OCI-M1 (cell line): ENCODE data around the gene MAPKAP1.

ENCODE experiments used
- DNase-seq: peaks from one replicate; lab custom pipeline; 2025; lab: John Stamatoyannopoulos, UW

The MAPKAP1 gene

DNA sequence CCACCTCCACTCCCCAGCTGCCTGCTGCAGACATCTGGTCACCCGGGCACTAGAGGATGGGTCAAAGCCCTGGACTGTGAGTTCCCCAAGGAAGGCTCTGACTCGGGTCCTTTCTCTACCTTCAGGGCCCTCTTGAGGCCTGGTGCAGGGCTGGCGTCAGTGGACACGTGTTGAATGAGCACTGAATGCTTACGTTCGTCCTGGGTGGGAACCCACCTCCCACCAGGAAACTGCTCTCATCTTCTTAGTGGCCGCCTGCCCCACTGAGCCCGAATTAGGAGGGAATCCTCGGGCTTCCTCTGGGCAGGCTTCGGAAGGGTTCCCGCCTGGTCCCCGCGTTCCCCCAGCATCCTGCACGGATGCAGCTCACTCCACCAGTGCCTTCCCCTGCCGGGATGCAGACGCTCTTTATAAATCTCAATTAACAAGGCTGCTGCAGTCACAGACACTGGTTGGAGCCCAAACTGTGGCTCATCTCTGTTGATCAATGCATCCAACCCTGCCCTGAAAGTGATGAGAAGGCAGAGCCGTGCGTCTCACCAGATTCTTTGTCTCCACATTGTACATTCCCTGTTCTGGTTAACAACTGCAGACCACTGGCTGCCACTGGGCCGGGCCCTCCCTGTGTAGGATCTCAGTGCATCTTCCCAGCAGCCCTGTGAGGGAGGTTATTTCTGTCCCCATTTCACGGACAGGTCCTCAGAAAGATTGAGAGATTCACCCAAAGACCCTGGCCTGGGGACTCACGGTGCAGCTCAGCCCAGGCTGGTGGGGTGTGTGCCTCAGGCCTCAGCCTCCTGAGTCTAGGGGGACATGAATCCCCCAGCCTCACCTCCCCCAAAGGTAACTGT lies 276.6 kb downstream of the MAPKAP1 start:
- DNase-seq = no peak

DNA sequence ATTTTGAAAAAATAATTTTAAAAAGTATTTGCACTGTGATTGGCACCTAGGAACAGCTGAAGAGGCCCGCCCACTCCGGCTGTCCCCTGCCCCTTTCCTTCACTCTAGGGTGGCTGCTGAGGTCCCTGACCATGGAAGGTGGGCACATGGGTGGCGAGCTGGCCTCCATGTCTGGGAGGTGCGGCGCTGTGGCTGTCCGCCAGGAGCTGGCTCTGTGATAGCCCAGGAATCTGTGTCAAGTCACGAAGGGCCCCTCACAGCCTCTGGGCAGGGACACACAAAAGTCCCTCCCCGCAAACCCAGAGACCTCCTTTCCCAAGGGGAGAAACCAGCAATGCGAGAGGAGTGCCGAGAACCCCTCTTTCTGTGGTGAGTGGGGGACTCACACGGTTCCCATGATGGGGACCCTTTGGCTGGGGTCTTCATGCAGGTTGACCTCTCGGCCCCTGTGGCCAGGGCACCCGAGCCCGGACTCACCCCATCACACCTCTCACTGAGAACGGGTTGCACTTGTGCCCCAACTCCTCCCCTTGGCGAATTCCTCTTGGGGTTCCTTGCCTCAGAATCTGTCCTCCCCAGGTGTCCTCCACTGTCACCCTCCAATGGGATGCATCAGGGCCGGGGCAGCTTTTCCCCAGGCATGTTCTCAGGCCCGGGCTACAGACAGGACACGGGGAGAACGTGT lies 277.4 kb downstream of the MAPKAP1 start:
- DNase-seq = no peak

DNA sequence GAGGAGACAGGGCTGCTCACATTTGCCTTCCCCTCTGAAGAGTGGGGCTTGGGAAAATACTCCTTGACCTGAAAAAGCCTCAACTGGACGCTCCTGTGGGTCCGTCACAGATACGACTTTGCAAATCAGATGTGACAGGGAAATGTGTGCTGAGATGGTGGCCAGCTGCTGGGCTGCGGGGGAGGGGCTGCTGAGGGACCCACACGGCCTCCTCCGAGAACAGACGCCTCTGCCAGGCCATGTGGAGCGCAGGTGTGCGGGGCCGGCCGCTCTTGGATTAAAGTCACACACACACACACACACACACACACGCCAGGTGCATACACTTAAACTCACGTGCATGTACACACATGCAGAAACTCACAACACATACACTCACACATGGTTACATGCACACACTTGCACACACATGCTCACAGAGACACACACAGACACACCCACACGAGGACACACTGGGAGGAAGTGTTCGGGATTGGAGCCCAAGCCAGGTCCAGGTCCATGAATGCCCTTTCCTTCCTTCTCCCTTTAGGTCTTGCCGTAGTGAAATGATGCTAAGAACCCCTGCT lies 278.0 kb downstream of the MAPKAP1 start:
- DNase-seq = no peak

DNA sequence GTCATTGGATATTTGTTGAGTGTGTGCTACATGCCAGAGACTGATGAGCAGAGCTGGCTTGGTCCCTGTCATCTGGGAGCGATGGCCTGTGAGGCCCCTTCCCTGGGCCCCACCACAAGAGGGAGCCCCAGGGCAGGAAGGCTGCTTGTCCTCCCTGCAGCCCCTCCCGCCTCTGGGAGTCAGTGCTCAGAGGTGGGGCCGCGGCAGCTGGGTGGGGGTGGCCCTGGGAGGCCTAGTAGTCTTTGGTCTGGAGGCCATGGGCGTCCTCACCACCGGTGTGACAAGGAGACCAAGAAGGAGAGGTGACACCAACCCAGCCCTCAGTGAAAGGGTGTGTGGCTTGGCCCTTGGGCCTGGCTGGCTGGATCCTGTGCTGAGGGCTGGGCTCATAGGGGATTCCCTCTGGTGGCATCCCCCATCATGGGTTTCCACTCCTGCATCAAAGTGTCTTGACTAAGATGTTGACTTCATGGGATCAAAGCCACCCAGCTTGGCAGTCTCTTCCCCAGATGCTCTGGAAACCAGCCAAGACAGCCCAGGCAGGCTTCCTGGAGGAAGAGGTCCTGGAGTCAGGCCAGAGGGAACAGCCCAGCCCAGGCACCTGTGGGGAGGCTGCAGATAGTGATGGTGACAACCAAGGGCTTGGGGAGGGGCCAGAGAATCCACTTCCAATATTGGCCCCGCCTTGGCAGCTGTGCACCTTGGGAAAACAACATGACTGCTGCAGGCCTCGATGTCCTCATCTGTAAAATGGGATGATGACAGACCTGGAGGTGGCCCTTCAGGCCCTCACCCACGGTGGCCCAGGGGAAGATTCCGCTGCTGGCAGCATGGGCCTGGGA lies 278.7 kb downstream of the MAPKAP1 start:
- peak; percentile 78 for DNase-seq

DNA sequence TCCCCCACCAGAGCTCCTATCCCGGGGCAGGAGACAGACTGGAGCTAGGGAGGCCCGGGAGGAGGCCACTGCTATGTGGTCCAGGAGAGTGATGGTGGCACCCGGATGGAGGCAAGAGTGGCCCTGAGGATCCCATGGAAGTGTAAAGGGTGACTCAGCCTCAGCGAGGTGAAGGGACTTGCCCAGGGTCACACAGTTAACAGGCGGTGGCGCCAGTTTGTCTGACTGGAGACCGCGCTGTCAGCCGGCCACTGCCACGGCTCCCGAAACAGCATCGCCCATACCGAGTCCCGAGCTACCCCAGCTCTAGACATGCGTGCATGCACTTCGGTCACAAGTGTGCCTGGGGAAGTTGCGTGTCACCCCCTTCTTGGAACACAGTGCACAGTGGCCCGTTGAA lies 279.5 kb downstream of the MAPKAP1 start:
- no peak for DNase-seq

DNA sequence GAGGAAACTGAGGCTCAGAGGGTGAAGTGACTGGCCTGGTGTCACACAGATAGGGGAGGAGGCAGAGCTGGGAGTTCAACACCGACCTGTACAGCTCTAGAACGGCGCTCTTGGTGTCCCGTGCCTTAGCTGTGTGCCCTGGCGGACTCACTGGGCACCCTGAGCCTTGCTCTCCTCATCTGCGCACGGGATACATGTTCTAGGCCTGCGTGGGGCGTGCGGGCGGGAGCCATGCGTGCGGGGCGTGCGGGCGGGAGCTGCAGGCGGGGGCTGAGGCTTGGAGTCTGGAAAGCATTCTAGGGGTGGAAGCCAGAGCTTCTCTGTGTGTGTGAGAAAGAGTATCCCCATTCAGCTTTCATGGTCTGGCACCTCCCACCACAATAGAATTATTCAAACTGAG lies 280.1 kb downstream of the MAPKAP1 start:
- no peak for DNase-seq

DNA sequence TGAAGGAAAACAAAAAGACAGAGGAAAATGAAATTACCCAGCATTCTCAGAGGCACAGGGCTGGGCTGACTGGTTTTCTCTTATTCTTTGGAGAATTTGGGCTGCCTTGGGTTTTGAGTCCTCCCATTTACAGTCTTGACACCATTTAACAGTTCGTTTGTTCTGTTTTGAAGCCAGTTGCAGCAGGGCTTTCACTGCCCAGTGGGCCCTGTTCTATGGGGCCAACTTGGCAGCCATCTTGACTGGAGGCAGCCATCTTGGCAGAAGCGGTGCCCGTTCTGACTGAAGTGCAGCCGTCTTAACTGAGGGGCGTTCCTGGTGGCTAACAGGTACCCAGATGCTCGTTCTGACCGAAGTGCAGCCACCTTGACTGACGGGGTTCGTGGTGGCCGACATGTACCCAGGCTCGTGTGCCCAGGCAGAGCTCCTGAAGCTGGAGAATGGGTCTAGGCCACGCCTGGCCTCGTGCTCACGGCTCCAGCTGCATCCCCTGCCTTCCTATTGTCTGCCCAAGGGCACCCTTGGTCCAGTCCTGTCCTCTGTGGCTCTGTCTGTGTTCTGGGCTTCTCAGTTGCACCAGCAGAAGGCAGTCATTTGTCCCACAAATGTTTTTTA lies 281.0 kb downstream of the MAPKAP1 start:
- DNase-seq = peak; percentile 24

DNA sequence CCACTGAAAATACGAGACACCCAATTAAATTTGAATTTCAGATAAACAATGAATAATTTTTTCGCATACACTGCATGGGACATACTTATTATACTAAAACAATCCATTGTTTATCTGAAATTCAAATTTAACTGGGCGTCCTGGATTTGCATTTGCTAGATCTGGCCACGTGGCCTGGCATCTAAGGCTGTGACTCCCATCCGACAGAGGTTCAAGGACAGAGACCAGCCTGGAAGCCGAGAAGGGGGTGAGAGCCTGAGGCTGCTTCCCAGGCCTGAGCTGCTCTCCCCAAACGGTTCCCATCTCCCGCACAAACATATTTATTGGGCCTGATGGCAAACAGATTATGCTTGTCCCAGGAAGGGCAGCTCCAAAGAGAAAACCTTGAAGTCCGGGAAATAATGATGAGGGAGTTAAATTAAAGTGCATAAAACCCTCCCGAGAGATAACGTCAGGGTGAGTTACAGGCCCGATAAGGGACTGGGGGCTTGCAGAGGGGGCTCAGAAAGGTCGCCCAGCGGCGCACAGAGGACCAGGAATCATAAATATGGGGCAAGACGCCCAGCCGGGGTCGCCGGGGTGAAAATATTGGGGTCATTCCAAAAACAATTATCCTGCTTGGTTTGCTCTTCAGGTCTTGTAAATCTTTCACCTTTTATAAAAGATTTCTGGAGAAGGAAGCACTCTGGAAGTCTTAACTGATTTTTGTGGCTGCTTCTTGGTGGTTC lies 281.7 kb downstream of the MAPKAP1 start:
- no peak for DNase-seq

DNA sequence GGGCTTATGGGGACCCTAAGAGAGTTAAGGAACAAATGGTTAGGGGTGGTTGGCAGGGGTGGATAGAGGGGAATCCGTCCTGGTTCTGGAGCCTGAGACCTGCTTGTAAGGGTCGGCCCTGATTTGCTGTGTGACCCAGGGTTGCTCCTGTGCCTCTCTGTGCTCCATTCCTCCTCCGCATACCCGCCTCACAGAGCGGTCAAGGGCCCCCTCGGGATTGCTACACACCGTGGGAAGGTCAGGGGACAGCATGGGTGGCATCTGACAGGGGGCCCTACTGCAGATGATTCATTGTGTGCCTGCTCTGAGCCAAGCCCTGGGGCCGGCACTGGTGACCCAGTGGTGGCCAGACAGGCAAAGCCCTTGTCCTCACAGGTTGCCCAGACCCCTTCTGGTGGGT lies 283.0 kb downstream of the MAPKAP1 start:
- DNase-seq = no peak

DNA sequence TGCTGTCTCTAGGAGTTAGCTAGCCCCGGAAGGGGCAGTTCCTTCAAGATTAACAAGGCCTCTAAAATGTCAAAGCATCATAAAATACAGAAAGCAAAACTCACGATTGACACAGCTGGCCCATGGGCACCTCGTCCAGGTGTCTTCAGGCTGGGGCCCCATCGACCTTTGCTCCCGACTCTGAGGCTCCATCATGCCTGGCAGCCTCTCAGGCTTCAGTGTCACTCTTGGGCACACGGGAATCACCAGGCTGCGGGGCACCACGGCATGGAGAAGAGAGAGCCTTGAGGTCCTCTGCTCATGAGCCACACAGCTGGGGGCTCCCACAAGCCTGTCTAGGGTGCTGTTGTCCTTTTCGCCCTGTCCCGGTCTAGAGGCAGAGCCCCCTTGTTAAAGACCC lies 284.2 kb downstream of the MAPKAP1 start:
- no peak for DNase-seq

DNA sequence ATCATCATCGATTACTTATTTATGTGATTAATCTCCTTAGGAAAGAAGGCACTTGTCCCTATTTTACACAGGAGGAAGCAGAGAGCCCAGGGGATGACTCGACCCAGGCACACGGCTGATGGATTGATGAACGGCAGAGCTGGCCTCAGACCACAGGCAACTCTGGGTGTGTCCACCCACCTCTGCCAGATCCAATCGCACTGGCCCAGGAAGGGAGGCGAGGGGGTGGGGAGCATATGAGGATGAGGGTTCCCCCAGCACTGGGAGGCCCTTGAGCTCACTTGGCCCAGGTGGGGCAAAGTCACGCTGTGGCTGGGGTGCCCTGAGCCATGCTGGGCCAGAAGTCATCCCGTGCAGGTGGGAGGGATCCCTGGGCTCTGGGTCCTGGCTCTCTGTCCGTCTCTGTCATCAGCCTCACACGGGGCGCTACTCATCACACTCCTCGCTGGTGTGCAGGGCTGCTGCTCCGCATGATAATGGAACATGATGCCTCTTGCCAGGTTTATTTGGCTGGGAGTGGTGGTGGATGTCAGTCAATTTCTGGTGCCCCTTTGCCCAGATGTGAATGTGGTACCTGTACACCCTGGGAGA lies 285.3 kb downstream of the MAPKAP1 start:
- no peak for DNase-seq

DNA sequence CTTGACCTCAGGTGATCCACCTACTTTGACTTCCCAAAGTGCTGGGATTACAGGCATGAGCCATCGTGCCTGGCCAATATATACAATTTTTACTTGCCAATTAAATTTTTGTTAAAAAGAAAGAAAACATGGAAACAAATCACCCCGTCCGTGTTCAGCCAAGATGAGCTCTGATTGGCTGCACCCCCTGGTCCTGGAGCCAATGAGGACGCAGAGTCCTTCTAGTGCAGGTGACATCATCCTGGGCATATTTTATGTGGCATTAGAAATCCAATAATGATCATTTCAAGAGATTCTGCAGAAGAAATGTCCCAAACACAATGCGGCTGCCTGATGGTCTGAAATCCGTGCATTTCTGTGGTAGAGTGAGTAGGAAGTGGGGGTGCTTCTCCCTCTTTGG lies 285.8 kb downstream of the MAPKAP1 start:
- no peak for DNase-seq

DNA sequence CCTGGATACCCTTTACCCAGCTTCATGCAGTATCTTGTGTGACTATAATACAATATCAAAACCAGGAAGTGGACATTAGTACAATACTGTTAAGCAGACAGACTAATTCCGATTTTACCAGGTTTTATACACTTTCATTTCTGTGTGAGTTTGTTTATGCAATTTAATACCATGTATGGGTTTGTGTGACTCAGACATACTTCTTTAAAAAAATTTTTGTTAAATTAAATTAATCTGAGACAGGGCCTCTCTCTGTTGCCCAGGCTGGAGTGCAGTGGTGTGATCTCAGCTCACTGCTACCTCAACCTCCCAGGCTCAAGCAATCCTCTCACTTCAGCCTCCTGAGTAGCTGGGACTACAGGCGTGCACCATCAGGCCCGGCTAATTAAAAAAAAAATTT lies 288.6 kb downstream of the MAPKAP1 start:
- no peak for DNase-seq

DNA sequence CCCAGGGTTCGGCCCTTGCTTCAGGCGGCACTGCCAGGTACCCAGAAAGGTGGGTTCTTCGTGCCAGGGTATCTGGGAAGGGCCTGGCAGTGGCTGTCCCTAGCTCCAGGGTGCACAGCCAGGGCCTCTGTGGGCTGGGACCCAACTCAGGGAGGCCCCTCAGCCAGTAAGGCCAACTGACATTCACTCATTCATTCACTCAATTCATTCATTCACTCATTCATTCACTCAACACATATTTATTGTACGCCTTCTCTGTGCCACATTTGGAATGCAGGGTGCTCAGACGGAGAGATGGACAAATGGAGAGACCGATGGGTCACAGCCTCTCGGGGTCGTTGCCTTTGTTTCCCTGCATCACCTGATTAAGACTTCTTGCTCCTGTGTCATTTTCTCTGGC lies 290.5 kb downstream of the MAPKAP1 start:
- no peak for DNase-seq

DNA sequence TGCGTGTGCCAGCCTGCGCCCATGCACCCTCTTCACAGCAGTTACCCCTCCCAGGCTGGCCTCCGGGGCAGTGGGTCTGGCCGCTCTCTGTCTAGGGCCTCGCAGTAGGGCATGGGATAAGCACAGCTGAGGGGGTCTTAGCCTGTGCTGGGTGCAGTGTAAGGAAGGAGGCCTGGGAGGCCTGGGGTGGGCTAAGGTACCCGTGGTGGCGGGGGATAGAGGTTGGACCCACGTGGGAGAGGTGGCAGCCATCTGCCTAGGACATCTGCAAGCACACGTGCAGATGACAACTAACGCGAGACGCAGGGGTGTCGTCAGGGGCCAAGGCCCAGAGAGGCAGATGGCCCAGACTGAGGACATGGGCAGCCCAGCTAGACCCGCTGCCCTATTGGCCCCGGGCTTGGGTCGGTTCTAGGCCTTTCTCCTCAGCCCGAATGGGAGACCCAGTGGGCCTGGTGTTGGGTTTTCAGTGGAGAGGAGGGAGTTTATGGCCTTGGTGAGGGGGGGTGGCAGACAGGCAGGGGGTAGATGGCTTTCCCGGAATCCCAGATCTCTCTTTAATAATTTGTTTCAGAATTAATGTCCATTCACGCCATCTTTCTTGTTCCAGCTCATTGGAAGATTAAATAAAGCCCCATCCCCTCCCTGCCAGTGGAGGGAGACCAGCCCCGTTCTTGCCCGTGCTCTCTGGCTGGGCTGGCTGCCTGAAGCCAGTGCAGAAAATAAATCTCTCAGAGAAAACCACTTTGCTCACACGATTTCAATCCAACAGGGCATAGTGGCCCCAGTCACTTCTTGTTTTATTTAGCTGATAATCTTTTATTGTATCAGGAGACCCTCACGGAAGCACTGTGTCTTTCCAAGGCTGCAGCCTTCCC lies 291.2 kb downstream of the MAPKAP1 start:
- DNase-seq = no peak

DNA sequence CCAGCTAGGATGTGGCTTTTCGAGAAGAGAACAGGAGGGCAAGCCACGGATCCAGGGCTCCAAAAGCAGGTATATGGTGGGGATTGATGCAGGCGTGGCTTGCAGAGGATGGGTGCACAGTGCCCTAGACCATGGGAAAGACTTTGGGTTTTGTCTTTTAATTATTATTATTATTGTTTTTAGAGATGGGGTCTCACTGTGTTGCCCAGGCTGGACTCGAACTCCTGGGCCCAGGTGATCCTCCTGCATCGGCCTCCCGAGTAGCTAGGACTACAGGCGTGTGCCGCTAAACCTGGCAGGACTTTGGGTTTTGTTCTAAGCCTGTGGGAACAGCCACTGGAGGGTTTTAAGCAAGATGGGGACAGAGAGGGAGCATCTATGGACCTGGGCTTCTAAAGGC lies 293.4 kb downstream of the MAPKAP1 start:
- no peak for DNase-seq

DNA sequence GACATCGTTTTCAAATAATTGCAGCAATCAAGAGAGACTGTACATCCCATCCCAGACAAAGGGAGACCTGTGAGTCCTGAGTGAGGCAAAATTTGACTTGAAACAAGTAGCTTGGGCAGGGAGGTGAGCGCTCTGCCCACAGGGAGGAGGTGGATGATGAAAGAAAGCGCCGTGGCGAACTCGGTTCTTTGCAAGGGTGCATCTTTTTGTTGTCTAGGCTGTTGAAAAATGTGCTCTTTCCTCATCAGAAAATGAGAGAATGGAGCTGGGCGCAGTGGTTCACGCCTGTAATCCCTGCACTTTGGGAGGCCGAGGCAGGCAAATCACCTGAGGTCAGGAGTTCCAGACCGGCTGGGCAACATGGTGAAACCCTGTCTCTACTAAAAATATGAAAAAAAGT lies 294.8 kb downstream of the MAPKAP1 start:
- DNase-seq = no peak

DNA sequence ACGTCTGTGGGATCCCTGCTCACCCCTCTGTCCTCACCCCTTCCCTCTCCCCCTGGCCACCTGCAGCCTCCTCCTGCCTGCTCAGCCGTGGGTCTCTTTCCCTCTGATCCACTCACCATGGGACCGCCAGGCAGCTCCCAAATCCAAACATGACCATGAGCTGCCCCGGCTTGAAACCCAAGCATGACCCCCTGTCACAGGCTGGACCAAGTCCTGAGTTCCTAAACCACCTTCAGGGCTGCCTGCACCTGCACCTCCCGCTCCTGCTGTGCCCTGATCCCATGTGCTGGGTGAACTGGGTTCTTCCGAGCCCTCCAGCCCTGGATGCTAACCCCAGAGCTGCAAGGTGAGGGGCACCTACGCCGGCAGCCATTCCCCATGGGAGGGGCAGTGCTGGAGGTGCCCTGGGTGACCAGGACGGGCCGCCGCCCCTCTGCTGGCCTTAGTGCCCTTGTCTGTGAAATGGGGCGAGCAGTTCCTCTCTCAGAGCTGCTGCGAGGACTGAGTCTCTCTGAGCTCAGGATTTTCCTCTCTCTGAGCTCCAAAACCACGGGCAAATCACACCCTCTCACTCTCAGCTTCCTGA lies 295.7 kb downstream of the MAPKAP1 start:
- DNase-seq = no peak

DNA sequence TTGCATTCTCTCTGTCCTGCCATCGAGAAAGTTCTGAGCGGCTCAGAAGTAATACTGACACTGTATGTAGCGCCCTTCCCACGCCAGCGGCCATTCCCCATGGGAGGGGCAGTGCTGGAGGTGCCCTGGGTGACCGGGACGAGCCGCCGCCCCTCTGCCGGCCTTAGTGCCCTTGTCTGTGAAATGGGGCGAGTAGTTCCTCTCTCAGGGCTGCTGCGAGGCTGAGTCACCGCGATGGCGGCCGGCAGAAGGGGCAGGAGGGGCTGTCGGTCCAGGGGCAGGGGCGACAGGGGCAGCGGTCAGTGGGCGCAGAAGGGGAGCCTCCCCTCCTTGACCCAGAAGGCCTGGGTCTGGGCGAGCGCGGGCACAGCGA lies 296.5 kb downstream of the MAPKAP1 start:
- DNase-seq = no peak
